Measurements from ENCODE around the gene SGMS1.

- no peak for TF ChIP-seq CTCF (IDR thresholded peaks at IDR 0.05)
- TF ChIP-seq EP300 (IDR thresholded peaks at IDR 0.05) = no peak
- no peak for TF ChIP-seq POLR2A (IDR thresholded peaks at IDR 0.05)
These were observed 213.5 kb downstream of the SGMS1 start for GRCh38 chr10:50410066-50410811.
